GM19043 (cell line): ENCODE results near the gene RABL3.
"Not testable (repeated sequence)": the region's sequence is repeated elsewhere in the genome, so short reads cannot be mapped to it uniquely, and the experiment has no call there.

ENCODE experiments used
- ATAC-seq: cut with Tn5 transposase; IDR thresholded peaks from one replicate; pipeline ENCODE4 v1.9.1; 2021; ENCODE audit warnings: low read depth; ENCODE audit not compliant: unreplicated experiment

Gene RABL3

GRCh38 chr3:120649830-120650233 is 92.5 kb downstream of the RABL3 start:
- ATAC-seq, result no peak

DNA sequence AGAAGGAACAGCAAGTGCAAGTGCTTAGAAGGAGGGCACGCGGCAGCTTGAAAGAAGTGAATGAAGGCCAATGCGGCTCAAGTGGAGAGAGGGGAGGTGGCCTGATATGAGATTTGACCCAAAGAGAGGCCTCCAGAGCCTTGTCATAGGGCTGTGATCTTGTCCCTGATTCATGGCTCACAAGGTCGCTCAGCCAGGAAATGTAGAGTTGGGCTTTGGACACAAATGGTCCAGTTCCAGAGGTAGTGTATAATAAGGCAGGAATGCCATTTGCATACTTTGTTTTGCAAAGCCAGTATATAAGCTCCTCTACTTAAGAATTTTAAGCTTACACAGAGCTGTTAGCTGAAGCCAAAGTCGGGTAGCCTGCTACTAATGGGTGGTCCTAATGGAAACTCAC is 94.0 kb downstream of the RABL3 start:
- no peak for ATAC-seq

DNA sequence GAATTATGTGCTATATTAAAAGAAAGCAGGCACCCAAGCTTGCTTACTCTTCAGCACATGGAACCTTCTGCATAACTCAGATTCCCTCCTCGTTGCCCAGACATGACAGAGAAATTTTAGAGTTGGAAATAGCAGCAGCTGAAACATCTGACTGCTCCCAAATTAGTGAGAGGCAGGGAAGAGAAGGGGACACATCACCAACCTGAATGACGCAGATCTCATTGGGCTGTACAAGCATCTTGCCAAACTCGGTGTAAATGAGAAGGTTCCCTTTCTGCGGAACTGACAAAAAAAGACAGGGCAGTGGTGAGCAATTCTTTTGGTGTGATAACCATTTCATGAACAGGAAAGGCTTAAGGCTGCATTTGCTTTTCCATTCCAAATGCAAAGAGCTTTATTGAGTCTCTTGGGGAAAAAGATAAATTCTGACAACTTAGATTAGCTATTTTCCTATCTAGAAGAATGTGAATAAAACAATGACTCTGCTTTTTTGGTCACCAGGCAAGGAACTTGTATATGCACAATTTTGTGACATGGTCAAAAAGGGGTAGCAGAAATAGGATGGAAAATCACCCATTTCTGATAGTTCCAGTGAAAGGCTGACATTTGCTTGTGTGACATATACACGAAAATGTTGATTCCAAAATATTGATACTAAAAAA is 95.4 kb downstream of the RABL3 start:
- ATAC-seq, result no peak

- ATAC-seq, result no peak
Measured at GRCh38 chr3:120645083-120645845, 97.1 kb downstream of the RABL3 start.

- ATAC-seq, result no peak
Measured at GRCh38 chr3:120642368-120642948, 99.9 kb downstream of the RABL3 start.

- ATAC-seq, result no peak
Measured at GRCh38 chr3:120641696-120642246, 100.5 kb downstream of the RABL3 start.

GRCh38 chr3:120640231-120640630 is 102.1 kb downstream of the RABL3 start:
- no peak for ATAC-seq

GRCh38 chr3:120638820-120639219 is 103.5 kb downstream of the RABL3 start:
- ATAC-seq, result not testable (repeated sequence)

DNA sequence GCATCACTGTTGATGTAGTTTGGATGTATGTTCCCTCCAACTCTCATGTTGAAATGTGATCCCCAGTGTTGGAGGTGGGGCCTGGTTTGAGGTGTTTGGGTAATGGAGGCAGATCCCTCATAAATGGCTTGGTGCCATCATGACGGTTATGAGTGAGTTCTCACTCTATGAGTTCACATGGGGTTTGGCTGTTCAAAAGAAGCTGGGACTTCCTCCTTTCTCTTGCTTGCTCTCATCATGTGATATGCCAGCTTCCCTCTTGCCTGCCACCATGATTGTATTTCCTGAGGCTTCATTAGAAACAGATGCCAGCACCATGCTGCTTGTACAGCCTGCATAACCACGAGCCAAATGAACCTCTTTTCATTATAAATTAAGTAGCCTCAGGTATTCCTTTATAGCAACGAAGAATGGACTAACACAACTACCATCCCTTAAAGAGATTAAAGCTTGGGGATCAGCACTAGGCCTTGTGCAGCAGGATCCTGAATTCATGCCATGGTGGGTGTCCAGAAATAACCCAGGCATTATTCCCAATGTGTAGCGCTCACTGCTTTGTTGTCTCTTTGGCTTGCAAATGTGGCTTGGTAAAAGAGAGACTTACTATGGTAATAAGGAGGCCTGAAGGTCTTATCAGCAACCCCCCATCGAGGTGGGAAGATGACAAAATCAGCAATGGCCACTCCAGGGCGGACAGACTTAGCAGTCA is 104.3 kb downstream of the RABL3 start:
- no peak for ATAC-seq

DNA sequence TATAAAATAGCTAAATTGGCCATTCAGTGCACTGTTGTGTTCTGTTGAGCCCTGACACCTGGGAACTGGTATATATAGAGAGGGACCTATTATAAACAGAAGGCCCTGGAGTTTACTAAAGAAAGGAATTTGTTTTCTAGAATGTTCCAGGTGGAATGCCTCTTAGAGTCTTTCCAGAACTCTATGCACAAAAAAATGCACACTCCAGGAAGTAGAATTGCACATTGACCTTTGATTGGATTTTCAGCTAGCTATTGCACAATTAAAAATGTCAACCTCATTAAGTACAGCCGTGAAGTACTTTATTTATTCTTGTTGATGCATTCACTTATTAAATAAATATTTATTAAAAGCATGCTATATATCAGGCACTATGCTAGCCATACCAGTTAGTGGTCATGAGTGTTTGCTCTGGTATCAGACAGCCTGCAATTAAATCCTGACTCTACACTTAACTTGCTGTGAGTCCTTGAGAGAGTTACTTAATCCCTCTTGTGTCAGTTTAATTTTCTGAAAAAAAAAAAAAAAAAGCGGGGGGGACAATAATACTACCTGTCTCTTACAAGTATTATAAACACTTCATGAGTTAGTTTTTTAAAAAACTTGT is 105.4 kb downstream of the RABL3 start:
- no peak for ATAC-seq
